ENCODE measurements around the gene CLEC7A.

DNA sequence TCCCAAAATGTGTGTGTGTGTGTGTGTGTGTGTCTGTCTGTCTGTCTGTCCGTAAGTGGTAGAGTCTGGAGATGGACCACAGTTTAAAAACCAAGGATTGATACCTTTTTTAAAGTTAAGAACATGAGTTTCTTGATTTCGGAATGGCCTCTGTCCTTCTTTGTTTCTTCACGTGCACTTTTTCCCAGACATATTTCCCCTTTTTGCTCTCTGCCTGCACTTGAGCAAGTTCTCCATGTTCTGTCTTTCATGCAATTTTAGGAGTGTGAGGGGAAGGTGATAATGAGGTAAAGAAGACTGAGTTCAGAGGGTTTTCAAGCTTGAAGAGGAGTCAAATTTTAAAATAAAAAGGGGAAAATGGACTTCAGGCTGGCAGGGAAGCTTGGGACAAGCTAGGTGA is 29.3 kb upstream of the CLEC7A start:
- TF ChIP-seq, protein P1, sequence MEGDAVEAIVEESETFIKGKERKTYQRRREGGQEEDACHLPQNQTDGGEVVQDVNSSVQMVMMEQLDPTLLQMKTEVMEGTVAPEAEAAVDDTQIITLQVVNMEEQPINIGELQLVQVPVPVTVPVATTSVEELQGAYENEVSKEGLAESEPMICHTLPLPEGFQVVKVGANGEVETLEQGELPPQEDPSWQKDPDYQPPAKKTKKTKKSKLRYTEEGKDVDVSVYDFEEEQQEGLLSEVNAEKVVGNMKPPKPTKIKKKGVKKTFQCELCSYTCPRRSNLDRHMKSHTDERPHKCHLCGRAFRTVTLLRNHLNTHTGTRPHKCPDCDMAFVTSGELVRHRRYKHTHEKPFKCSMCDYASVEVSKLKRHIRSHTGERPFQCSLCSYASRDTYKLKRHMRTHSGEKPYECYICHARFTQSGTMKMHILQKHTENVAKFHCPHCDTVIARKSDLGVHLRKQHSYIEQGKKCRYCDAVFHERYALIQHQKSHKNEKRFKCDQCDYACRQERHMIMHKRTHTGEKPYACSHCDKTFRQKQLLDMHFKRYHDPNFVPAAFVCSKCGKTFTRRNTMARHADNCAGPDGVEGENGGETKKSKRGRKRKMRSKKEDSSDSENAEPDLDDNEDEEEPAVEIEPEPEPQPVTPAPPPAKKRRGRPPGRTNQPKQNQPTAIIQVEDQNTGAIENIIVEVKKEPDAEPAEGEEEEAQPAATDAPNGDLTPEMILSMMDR (IDR thresholded peaks at IDR 0.05; ENCODE audit: low read depth, low read length), result no peak
- TF ChIP-seq EZH2phosphoT487 (IDR thresholded peaks at IDR 0.05; ENCODE audit: low read depth), result no peak
